ENCODE data around the gene PRR23C. TPM values are rescaled to one million over a fixed set of nuclear protein-coding genes. Genes with fewer than 3 reads are reported as not detected.
"Not testable (repeated sequence)": the region's sequence is repeated elsewhere in the genome, so short reads cannot be mapped to it uniquely, and the experiment has no call there.

Gene PRR23C
- total RNA-seq, 8 experiments from 2014 or later, result 0.05 to 0.17 (median 0.14) TPM; not detected in 5

- in situ Hi-C loops (cut with MboI; ENCODE audit: low pct_unique_long_range_greater_than_20kb in 2 of 9, low sequenced_read_pairs in 9 of 9, unreplicated experiment in 9 of 9); ATAC-seq (replicated peaks in 6 of 8); H3K27ac ChIP-seq; H3K4me3 ChIP-seq; H3K4me1 ChIP-seq (replicated peaks in 1 of 2): not testable (repeated sequence)
Measured at GRCh38 chr3:139030576-139030975, 14.1 kb downstream of the PRR23C start.

GRCh38 chr3:139024968-139025367 is 19.7 kb downstream of the PRR23C start:
- Histone ChIP-seq H3K4me3 (no peak overlapping the region), H3K27ac (no peak overlapping the region), H3K4me1 (replicated peaks in 1 of 2) (no peaks in the 10 kb centered on the region)
- WGBS, 10 experiments, result 7 to 100% (median 76%) methylated on average over 2 of the region's 2 CpGs; no CpG with 5 or more reads in 1 of the 10 experiments
- no peak for ATAC-seq (replicated peaks in 6 of 8)
- in situ Hi-C loops (cut with MboI; ENCODE audit: low pct_unique_long_range_greater_than_20kb in 2 of 9, low sequenced_read_pairs in 9 of 9, unreplicated experiment in 9 of 9), result no loop called here

- no peaks in the 10 kb centered on the region for H3K4me1 ChIP-seq (replicated peaks in 1 of 2)
- no peak for ATAC-seq (replicated peaks in 6 of 8)
- 30 to 100% (median 83%) methylated on average over 1 to 12 of the region's 19 CpGs; no CpG with 5 or more reads in 3 of the 10 experiments for WGBS, 10 experiments
- H3K27ac ChIP-seq, result no peak within 1 kb of the TSS
- in situ Hi-C loops (cut with MboI; ENCODE audit: low pct_unique_long_range_greater_than_20kb in 2 of 9, low sequenced_read_pairs in 9 of 9, unreplicated experiment in 9 of 9), result no loop called here
- H3K4me3 ChIP-seq, result no peak within 1 kb of the TSS
Measured at GRCh38 chr3:139020868-139021234, 23.8 kb downstream of the PRR23C start, which contains the start of gene PRR23B. Gene PRR23B (minus strand): TSS chr3:139020926. CDS start chr3:139020661, 265 bp downstream.

GRCh38 chr3:139020036-139020867 is 24.4 kb downstream of the PRR23C start:
- WGBS, 10 experiments, result 96 to 99% methylated on average over 17 to 32 of the region's 81 CpGs; no CpG with 5 or more reads in 8 of the 10 experiments
- ATAC-seq (replicated peaks in 6 of 8), result no peak
- in situ Hi-C loops (cut with MboI; ENCODE audit: low pct_unique_long_range_greater_than_20kb in 2 of 9, low sequenced_read_pairs in 9 of 9, unreplicated experiment in 9 of 9), result no loop called here
- no peak overlapping the region for H3K27ac ChIP-seq
- H3K4me1 ChIP-seq (replicated peaks in 1 of 2), result no peaks in the 10 kb centered on the region
- H3K4me3 ChIP-seq, result no peak overlapping the region

- in situ Hi-C loops (cut with MboI; ENCODE audit: low pct_unique_long_range_greater_than_20kb in 2 of 9, low sequenced_read_pairs in 9 of 9, unreplicated experiment in 9 of 9), result no loop called here
- H3K27ac ChIP-seq, result no peak overlapping the region
- ATAC-seq (replicated peaks in 6 of 8), result no peak
- H3K4me1 ChIP-seq (replicated peaks in 1 of 2), result no peaks in the 10 kb centered on the region
- 5 to 89% (median 49%) methylated on average over 1 to 3 of the region's 3 CpGs; no CpG with 5 or more reads in 2 of the 10 experiments for WGBS, 10 experiments
- no peak overlapping the region for H3K4me3 ChIP-seq
Measured at GRCh38 chr3:139016430-139017048, 28.2 kb downstream of the PRR23C start.

- in situ Hi-C loops (cut with MboI; ENCODE audit: low pct_unique_long_range_greater_than_20kb in 2 of 9, low sequenced_read_pairs in 9 of 9, unreplicated experiment in 9 of 9), result no loop called here
- no peak for ATAC-seq (replicated peaks in 6 of 8)
- Histone ChIP-seq H3K4me3 (no peak within 1 kb of the TSS), H3K4me1 (replicated peaks in 1 of 2) (no peaks in the 10 kb centered on the region), H3K27ac (no peak within 1 kb of the TSS)
- WGBS, 10 experiments, result 96 to 97% methylated on average over 13 to 14 of the region's 60 CpGs; no CpG with 5 or more reads in 8 of the 10 experiments
Measured at GRCh38 chr3:139006051-139006716, 38.5 kb downstream of the PRR23C start, which contains the start of gene PRR23A. Gene PRR23A (minus strand): TSS chr3:139006268. CDS start chr3:139006268, 0 bp downstream.

- in situ Hi-C loops (cut with MboI; ENCODE audit: low pct_unique_long_range_greater_than_20kb in 2 of 9, low sequenced_read_pairs in 9 of 9, unreplicated experiment in 9 of 9), result no loop called here
- 93 to 100% (median 96%) methylated on average over 1 to 16 of the region's 45 CpGs; no CpG with 5 or more reads in 5 of the 10 experiments for WGBS, 10 experiments
- ATAC-seq (replicated peaks in 6 of 8), result no peak
- Histone ChIP-seq H3K27ac (no peak overlapping the region), H3K4me1 (replicated peaks in 1 of 2) (no peaks in the 10 kb centered on the region), H3K4me3 (no peak overlapping the region)
Measured at GRCh38 chr3:139005356-139005993, 39.2 kb downstream of the PRR23C start.

GRCh38 chr3:138995706-138996105 is 49.0 kb downstream of the PRR23C start:
- no peak overlapping the region for H3K27ac ChIP-seq
- 0 to 100% (median 49%) methylated on average over 1 of the region's 1 CpG; no CpG with 5 or more reads in 2 of the 10 experiments for WGBS, 10 experiments
- H3K4me3 ChIP-seq, result no peak overlapping the region
- no peak for ATAC-seq (replicated peaks in 6 of 8)
- H3K4me1 ChIP-seq (replicated peaks in 1 of 2), result no peaks in the 10 kb centered on the region
- in situ Hi-C loops (cut with MboI; ENCODE audit: low pct_unique_long_range_greater_than_20kb in 2 of 9, low sequenced_read_pairs in 9 of 9, unreplicated experiment in 9 of 9), result no loop called here

Other genes with a start within 250 kb of the PRR23C start
- 10 to 100 TPM in 4 of 8 experiments, 1 to 10 TPM in 4; 5.8 to 21.0 (median 10.6) TPM for gene PIK3CB, start 210.0 kb downstream of the PRR23C start, total RNA-seq
- 1 to 10 TPM in 2 of 8 experiments, under 1 TPM in 6; 0.05 to 3.9 (median 0.29) TPM for gene FOXL2, start 97.8 kb downstream of the PRR23C start, total RNA-seq
- 10 to 100 TPM in 1 of 8 experiments, 1 to 10 TPM in 1, under 1 TPM in 6; 0.05 to 10.7 (median 0.27) TPM for gene FOXL2NB, start 97.7 kb downstream of the PRR23C start, total RNA-seq
- gene PRR23A, start 38.6 kb downstream of the PRR23C start, total RNA-seq, result under 1 TPM in 1 of 8 experiments, not detected in 7; 0.52 TPM
- under 1 TPM in 3 of 8 experiments, not detected in 5; 0.14 to 0.71 (median 0.20) TPM for gene PRR23B, start 24.0 kb downstream of the PRR23C start, total RNA-seq

Data from motor neuron (in vitro differentiated cells).